B cell (primary cell): ENCODE measurements around the gene ISCU. TPM values are rescaled to one million over a fixed set of nuclear protein-coding genes. Genes with fewer than 3 reads are reported as not detected.

Experiments
- ATAC-seq: fragments of 200-7000 bp; cut with Tn5 transposase; one replicate; pipeline ENCODE4 v1.10.0; 2021; ENCODE audit warnings: low read depth, mild to moderate bottlenecking, moderate number of reproducible peaks, moderate library complexity
- CTCF ChIA-PET: fragments of 350-600 bp; sonication (Branson Sonifier 250); formaldehyde crosslinking; loops from one replicate; lab custom pipeline; 2021; ENCODE audit warnings: antibody characterized with exemption, inconsistent platforms; lab: Charles Lee
- POLR2A ChIA-PET: fragments of 350-600 bp; sonication (Branson Sonifier 250); formaldehyde crosslinking; loops from one replicate; lab custom pipeline; 2021; ENCODE audit warnings: antibody characterized with exemption; lab: Charles Lee
- DNase-seq: peaks from one replicate; pipeline ENCODE4 v3.0.0; 2013
- H2AFZ ChIP-seq: 2 replicates; pipeline ENCODE4 v1.6.1; 2012; ENCODE audit warnings: mild to moderate bottlenecking, low read depth, low read length; ENCODE audit not compliant: insufficient read depth, poor library complexity, severe bottlenecking
- H3K27ac ChIP-seq, 2 donors: 1 replicate in 1 of 2; 2 replicates in 1 of 2; pipeline ENCODE4 v1.5.1; 2012 to 2013; ENCODE audit warnings: low read length in 2 of 2, mild to moderate bottlenecking in 2 of 2, moderate library complexity in 1 of 2
- H3K27me3 ChIP-seq, 4 experiments: fragments of 200-600 bp in 1 of 4; sonication (generic) in 1 of 4; replicated peaks in 1 of 4; 1 replicate in 2 of 4; 2 replicates in 2 of 4; pipeline versions ENCODE4 v1.6.1 to v1.7.0; 2013 to 2016; ENCODE audit warnings: low read length in 3 of 4, mild to moderate bottlenecking in 2 of 4, mixed read lengths in 1 of 4, moderate library complexity in 1 of 4; ENCODE audit not compliant: insufficient read depth in 4 of 4, control insufficient read depth in 3 of 4; ENCODE audit errors: control extremely low read depth in 1 of 4
- H3K36me3 ChIP-seq, 2 experiments: replicated peaks in 1 of 2; 1 replicate in 1 of 2; 2 replicates in 1 of 2; pipeline versions ENCODE4 v1.6.1 to v1.7.1; 2013; ENCODE audit warnings: low read length in 1 of 2; ENCODE audit not compliant: insufficient read depth in 2 of 2, control insufficient read depth in 1 of 2; ENCODE audit errors: control extremely low read depth in 1 of 2, extremely low read depth in 1 of 2
- H3K4me1 ChIP-seq, 2 donors: fragments of 200-600 bp in 1 of 2; sonication (generic) in 1 of 2; 1 replicate in 1 of 2; 2 replicates in 1 of 2; pipeline versions ENCODE4 v1.5.1 to v1.6.1; 2013 to 2017; ENCODE audit warnings: low read length in 2 of 2; ENCODE audit not compliant: control insufficient read depth in 2 of 2, insufficient read depth in 2 of 2
- H3K4me2 ChIP-seq: replicated peaks from 2 replicates; pipeline ENCODE3; 2012; ENCODE audit warnings: mild to moderate bottlenecking, low read depth, low read length; ENCODE audit not compliant: poor library complexity, severe bottlenecking
- H3K4me3 ChIP-seq, 5 experiments: fragments of 200-600 bp in 1 of 5; sonication (generic) in 1 of 5; 1 replicate in 3 of 5; 2 replicates in 2 of 5; pipeline versions ENCODE4 v1.5.1 to v1.7.0; 2011 to 2016; ENCODE audit warnings: low read length in 4 of 5, mild to moderate bottlenecking in 4 of 5, low read depth in 2 of 5, control low read depth in 1 of 5, moderate library complexity in 1 of 5; ENCODE audit not compliant: insufficient read depth in 1 of 5; ENCODE audit errors: control extremely low read depth in 1 of 5, extremely low read depth in 1 of 5
- H3K79me2 ChIP-seq: fragments of 200-600 bp; sonication (generic); one replicate; pipeline ENCODE4 v1.6.0; 2016; ENCODE audit warnings: low read length; ENCODE audit not compliant: control insufficient read depth, insufficient read depth
- H3K9ac ChIP-seq: fragments of 200-600 bp; sonication (generic); 2 replicates; pipeline ENCODE4 v1.6.1; 2017; ENCODE audit warnings: mild to moderate bottlenecking, low read length, moderate library complexity
- H3K9me3 ChIP-seq, 3 donors: one replicate each; pipeline versions ENCODE4 v1.6.1 to v1.7.1; 2013; ENCODE audit warnings: low read length in 2 of 3; ENCODE audit not compliant: control insufficient read depth in 2 of 3, insufficient read depth in 1 of 3; ENCODE audit errors: control extremely low read depth in 1 of 3
- H4K20me1 ChIP-seq: 2 replicates; pipeline ENCODE4 v1.6.0; 2012; ENCODE audit warnings: mild to moderate bottlenecking, low read length; ENCODE audit not compliant: insufficient read depth, control insufficient read depth, poor library complexity, severe bottlenecking
- H3K27ac Mint-ChIP-seq: one replicate; pipeline ENCODE4 v1.8.0; 2021; ENCODE audit warnings: mixed read lengths
- H3K27me3 Mint-ChIP-seq: one replicate; pipeline ENCODE4 v1.8.0; 2021; ENCODE audit warnings: mixed read lengths
- H3K4me1 Mint-ChIP-seq: one replicate; pipeline ENCODE4 v1.8.0; 2021; ENCODE audit warnings: mixed read lengths
- H3K4me3 Mint-ChIP-seq: one replicate; pipeline ENCODE4 v1.8.0; 2021; ENCODE audit warnings: mixed read lengths
- H3K9me3 Mint-ChIP-seq: one replicate; pipeline ENCODE4 v1.8.0; 2022; ENCODE audit warnings: mixed read lengths; ENCODE audit not compliant: insufficient read depth
- EZH2 ChIP-seq: IDR thresholded peaks from 2 replicates; pipeline ENCODE4 v1.6.1; 2012; ENCODE audit warnings: borderline replicate concordance, low read depth, mild to moderate bottlenecking, moderate library complexity, low read length; ENCODE audit not compliant: insufficient read depth, poor library complexity, severe bottlenecking
- WGBS: methylation state at CpG from one replicate; pipeline ENCODE4 v1.1.5; 2013; ENCODE audit warnings: missing lambda C conversion rate; ENCODE audit not compliant: insufficient coverage; 5-methylcytosine and 5-hydroxymethylcytosine counted together
- intact Hi-C: fragments of 100-400 bp; cut with micrococcal nuclease; formaldehyde crosslinking; loops from one replicate; pipeline ENCODE4 v1.10.0; 2022
- polyA plus RNA-seq: library from polyadenylated mRNA; depleted of rRNA; stranded (reverse); fragments of >200 nt; gene quantifications from 2 replicates; pipeline ENCODE4 v1.2.3, GENCODE V29; 2012
- total RNA-seq, 2 donors: library from RNA; stranded (reverse); fragments of 120-200 nt in 1 of 2; gene quantifications; 1 replicate in 1 of 2; 2 replicates in 1 of 2; pipeline versions ENCODE4 v1.2.3 to v1.2.4, GENCODE V29; 2013 to 2022
- TF ChIP-seq, protein P1 (sequence below): fragments of 200-600 bp; IDR thresholded peaks from one replicate; pipeline ENCODE4 v1.8.0; 2022; ENCODE audit warnings: antibody characterized with exemption, mild to moderate bottlenecking

Gene ISCU
- total and polyA plus RNA-seq, 2 donors (not counting 1 experiment from before 2014, with no cell fraction given) = 173 to 209 TPM

DNA sequence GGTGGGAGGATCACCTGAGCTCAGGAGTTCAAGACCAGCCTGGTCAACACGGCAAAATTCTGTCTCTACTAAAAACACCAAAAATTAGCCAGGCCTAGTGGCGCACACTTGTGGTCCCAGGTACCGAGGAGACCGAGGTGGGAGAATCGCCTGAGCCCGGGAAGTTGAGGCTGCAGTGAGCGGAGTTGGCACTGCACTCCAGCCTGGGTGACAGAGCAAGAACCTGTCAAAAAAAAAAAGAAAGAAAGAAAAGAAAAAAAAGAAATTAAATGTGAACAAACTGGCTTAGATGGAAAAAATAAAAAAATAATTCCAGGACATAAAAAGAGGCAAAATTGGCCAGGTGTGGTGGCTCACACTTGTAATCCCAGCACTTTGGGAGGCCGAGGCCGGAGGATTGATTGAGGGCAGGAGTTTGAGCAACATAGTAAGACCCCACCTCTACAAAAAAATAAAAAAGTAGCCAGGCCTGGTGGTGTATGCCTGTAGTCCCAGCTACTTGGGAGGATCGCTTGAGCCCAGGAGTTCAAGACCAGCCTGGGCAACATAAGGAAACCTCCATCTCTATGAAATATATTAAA lies 32.0 kb downstream of the ISCU start:
- Histone ChIP-seq H3K4me1 (no peaks in the 10 kb centered on the region), H3K4me2 (no peak overlapping the region), H3K4me3 (no peak overlapping the region), H3K79me2 (no peaks in the 10 kb centered on the region), H3K27ac (no peak overlapping the region), H3K27me3 (no peaks in the 10 kb centered on the region), H2AFZ (no peak overlapping the region), H3K9me3 (no peaks in the 10 kb centered on the region), H4K20me1 (no peaks in the 10 kb centered on the region), H3K36me3 (no peaks in the 10 kb centered on the region), H3K9ac (no peak overlapping the region)
- CTCF ChIA-PET = interaction anchor here (0.7 to 1.8 kb wide), 2 partner anchors 23 to 369 kb away, joined by 3 to 6 read pairs; no protein-coding TSS in a partner anchor
- Mint-ChIP-seq H3K4me3 (no peak overlapping the region), H3K4me1 (no peaks in the 10 kb centered on the region), H3K27me3 (no peaks in the 10 kb centered on the region), H3K27ac (no peak overlapping the region), H3K9me3 (no peaks in the 10 kb centered on the region)
- WGBS = 100% methylated on average over 6 of the region's 10 CpGs
- POLR2A ChIA-PET = no interaction called here
- ATAC-seq (no peak), DNase-seq (no peak)
- intact Hi-C loops = no loop called here
- TF ChIP-seq, protein P1, sequence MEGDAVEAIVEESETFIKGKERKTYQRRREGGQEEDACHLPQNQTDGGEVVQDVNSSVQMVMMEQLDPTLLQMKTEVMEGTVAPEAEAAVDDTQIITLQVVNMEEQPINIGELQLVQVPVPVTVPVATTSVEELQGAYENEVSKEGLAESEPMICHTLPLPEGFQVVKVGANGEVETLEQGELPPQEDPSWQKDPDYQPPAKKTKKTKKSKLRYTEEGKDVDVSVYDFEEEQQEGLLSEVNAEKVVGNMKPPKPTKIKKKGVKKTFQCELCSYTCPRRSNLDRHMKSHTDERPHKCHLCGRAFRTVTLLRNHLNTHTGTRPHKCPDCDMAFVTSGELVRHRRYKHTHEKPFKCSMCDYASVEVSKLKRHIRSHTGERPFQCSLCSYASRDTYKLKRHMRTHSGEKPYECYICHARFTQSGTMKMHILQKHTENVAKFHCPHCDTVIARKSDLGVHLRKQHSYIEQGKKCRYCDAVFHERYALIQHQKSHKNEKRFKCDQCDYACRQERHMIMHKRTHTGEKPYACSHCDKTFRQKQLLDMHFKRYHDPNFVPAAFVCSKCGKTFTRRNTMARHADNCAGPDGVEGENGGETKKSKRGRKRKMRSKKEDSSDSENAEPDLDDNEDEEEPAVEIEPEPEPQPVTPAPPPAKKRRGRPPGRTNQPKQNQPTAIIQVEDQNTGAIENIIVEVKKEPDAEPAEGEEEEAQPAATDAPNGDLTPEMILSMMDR = no peak
- TF ChIP-seq EZH2 = no peak

DNA sequence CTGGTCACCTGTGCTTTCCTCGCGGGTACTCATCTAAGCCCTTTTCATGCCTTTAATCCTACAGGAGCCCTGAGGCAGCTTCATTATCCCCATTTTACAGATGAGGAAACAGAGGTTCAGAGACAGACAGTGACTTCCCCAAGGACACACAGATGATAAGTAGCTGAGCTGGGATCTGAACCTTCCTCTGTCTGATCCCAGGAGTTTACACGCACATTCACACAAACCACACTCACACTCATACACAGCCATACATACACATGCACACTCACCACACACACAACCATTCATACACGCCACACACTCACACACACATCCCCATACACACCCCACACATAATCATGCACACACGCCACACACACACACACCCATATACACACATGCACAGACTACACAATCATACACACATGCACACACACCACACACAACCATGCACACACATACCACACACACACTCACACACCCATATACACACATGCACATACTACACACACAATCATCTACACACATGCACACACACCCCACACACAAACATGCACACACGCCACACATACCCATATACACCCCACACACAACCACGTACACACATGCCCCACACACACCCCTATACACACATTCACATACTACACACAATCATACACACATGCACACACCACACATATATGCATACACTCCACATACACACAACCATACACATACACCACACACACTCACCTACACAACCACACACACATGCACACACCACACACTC lies 32.7 kb downstream of the ISCU start:
- Histone ChIP-seq H2AFZ (no peak overlapping the region), H3K36me3 (no peaks in the 10 kb centered on the region), H3K4me1 (no peaks in the 10 kb centered on the region), H3K27me3 (no peaks in the 10 kb centered on the region), H3K4me2 (no peak overlapping the region), H3K27ac (no peak overlapping the region), H3K9ac (no peak overlapping the region), H3K9me3 (no peaks in the 10 kb centered on the region), H4K20me1 (no peaks in the 10 kb centered on the region), H3K79me2 (no peaks in the 10 kb centered on the region), H3K4me3 (no peak overlapping the region)
- H3K27ac Mint-ChIP-seq = no peak overlapping the region
- ChIA-PET POLR2A (no interaction called here), CTCF (interaction anchor here (0.6 to 1.8 kb wide), 2 partner anchors 23 to 355 kb away, joined by 4 to 6 read pairs; no protein-coding TSS in a partner anchor)
- TF ChIP-seq, protein P1 = no peak
- no peak for TF ChIP-seq EZH2
- WGBS = 94% methylated on average over 7 of the region's 7 CpGs
- no peaks in the 10 kb centered on the region for H3K27me3 Mint-ChIP-seq
- ATAC-seq (no peak), DNase-seq (no peak)
- H3K4me1 Mint-ChIP-seq = no peaks in the 10 kb centered on the region
- intact Hi-C loops = no loop called here
- H3K4me3 Mint-ChIP-seq = no peak overlapping the region
- H3K9me3 Mint-ChIP-seq = no peaks in the 10 kb centered on the region
